Heart left ventricle (tissue), 16 donors: ENCODE results near the gene CRYGB. TPM values are rescaled to one million over a fixed set of nuclear protein-coding genes. Genes with fewer than 3 reads are reported as not detected.

Experiments used
- ATAC-seq, 4 donors: fragments of 200-7000 bp; cut with Tn5 transposase; one replicate each; pipeline ENCODE4 v1.9.1; 2020 to 2022; ENCODE audit warnings: moderate library complexity in 4 of 4, mild to moderate bottlenecking in 3 of 4, moderate number of reproducible peaks in 1 of 4
- DNase-seq, 5 donors: peaks; one replicate each; pipeline ENCODE4 v3.0.0-alpha.2; 2020
- H3K27ac ChIP-seq, 12 donors: fragments of 200-600 bp; sonication (generic) in 4 of 12; one replicate each; pipeline versions ENCODE4 v1.5.0 to v1.8.0; 2016 to 2022; ENCODE audit warnings: mild to moderate bottlenecking in 2 of 12
- H3K27me3 ChIP-seq, 9 donors: fragments of 200-600 bp; sonication (generic) in 2 of 9; one replicate each; pipeline versions ENCODE4 v1.5.1 to v1.8.0; 2016 to 2022; ENCODE audit warnings: mild to moderate bottlenecking in 3 of 9
- H3K36me3 ChIP-seq, 9 donors: fragments of 200-600 bp; sonication (generic) in 2 of 9; one replicate each; pipeline versions ENCODE4 v1.5.0 to v1.8.0; 2018 to 2022; ENCODE audit warnings: mild to moderate bottlenecking in 2 of 9
- H3K4me1 ChIP-seq, 12 donors: fragments of 200-600 bp; sonication (generic) in 4 of 12; one replicate each; pipeline versions ENCODE4 v1.5.0 to v1.8.0; 2016 to 2022; ENCODE audit warnings: mild to moderate bottlenecking in 3 of 12
- H3K4me3 ChIP-seq, 12 donors: fragments of 200-600 bp; sonication (generic) in 4 of 12; one replicate each; pipeline versions ENCODE4 v1.5.0 to v1.8.0; 2017 to 2022; ENCODE audit warnings: mild to moderate bottlenecking in 9 of 12, moderate library complexity in 4 of 12
- H3K9me3 ChIP-seq, 12 donors: fragments of 200-600 bp; sonication (generic) in 4 of 12; one replicate each; pipeline versions ENCODE4 v1.5.0 to v1.8.0; 2016 to 2022; ENCODE audit warnings: mild to moderate bottlenecking in 1 of 12
- POLR2A ChIP-seq, 2 donors: fragments of 450-650 bp; IDR thresholded peaks; one replicate each; pipeline ENCODE4 v1.6.1; 2017; ENCODE audit warnings: antibody characterized with exemption in 2 of 2, mild to moderate bottlenecking in 2 of 2, moderate library complexity in 2 of 2
- WGBS, 4 donors: extraction: QIAGEN DNeasy Blood & Tissue Kit in 2 of 4; methylation state at CpG; one replicate each; pipeline versions ENCODE4 v1.1.5 to v1.1.7; 2013 to 2018; 5-methylcytosine and 5-hydroxymethylcytosine counted together
- intact Hi-C, 10 donors: fragments of 100-400 bp; cut with DNase I; formaldehyde crosslinking; loops; one replicate each; pipeline versions ENCODE4 v1.11.1 to v1.14.2; 2022
- polyA plus RNA-seq, 2 donors: library from polyadenylated mRNA; stranded (reverse); fragments of 200-250 nt; gene quantifications; one replicate each; pipeline ENCODE4 v1.2.3, GENCODE V29; 2013
- total RNA-seq, 9 donors: library from RNA; depleted of rRNA in 2 of 9; stranded (reverse); fragments of >200 nt in 2 of 9; fragmentation: NEBNext Ultra II Directional in 3 of 9; extraction: Animal tissue kit (Norgen Biotek cat#: 25700) in 3 of 9; gene quantifications; one replicate each; pipeline versions ENCODE4 v1.1.0 to v1.2.4, GENCODE V29; 2016 to 2023
- TF ChIP-seq, protein P1 (sequence below), 12 donors: fragments of 200-600 bp; sonication (generic) in 4 of 12; IDR thresholded peaks; one replicate each; pipeline versions ENCODE4 v1.5.0 to v1.8.0; 2018 to 2022; ENCODE audit warnings: antibody characterized with exemption in 12 of 12, mild to moderate bottlenecking in 5 of 12
- donor health status: ischemic (EF 13 %, LVEDD 7.1; RV severe dilation, severe dysfunction).
- donor health status: healthy with polysubstance abuse.
- donor health status: DM: no; HTN: yes; CAD: no.
- donor health status: DM: no; HTN: no; CAD: no.
- donor health status: ischemic (EF 25% LVEDD 6.9; RV normal size, moderate dysfunction).
- donor health status: ischemic (EF 25% LVEDD 5.7; RV mildly dilated, moderate dysfunction).
- donor health status: healthy.
- donor health status: DM: yes; HTN: yes; CAD: no.
- donor health status: ischemic (EF 35%, LVEDD 5.7; RV mildly dilated, moderate dysfunction).
- donor health status: nonischemic (EF 11% LVEDD 7.7; RV severe dilation, severe dysfunction).
- donor health status: DM: yes; HTN: yes; CAD: no.
- donor health status: PGD.
- donor health status: ischemic (EF 29% LVEDD 5.4; RV normal size, mild dysfunction).
- donor health status: nonischemic (EF 23%, LVEDD 6.1; RV moderate dilation, normal function).

The CRYGB gene
- total and polyA plus RNA-seq, 11 donors = not detected

DNA sequence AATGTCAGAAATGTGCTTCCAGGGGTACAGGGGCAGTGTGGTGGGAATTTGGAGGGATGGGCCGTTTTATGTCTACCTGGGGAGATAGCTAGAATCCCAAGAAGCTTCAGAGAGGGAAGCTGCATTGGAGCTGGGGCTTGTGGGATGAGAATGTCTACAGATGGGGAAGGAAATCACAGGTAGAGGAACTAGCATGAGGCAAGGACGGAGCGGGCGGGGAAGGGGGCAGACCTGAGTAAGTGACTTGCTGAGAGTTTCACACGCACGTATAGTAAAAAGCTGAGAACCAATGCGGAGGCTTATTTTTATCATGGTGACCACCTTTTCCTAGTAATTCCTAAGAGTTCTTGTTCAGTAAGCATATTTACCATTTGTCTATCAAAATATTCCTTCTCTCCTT lies 37.6 kb upstream of the CRYGB start:
- intact Hi-C loops = no loop called here
- H3K27ac ChIP-seq = no peak overlapping the region
- WGBS, 4 donors = 46 to 56% (median 46%) methylated on average over 7 of the region's 7 CpGs
- no peaks in the 10 kb centered on the region for H3K9me3 ChIP-seq
- H3K4me3 ChIP-seq = no peak overlapping the region
- H3K27me3 ChIP-seq = peaks cover 0 to 27% (median 7%) of the 10 kb centered on the region in 9 donors
- no peaks in the 10 kb centered on the region for H3K36me3 ChIP-seq
- ATAC-seq (no peak), DNase-seq (peak in 1 of 5 donors; percentile 23)
- peaks cover 0 to 9% (median 0%) of the 10 kb centered on the region in 12 donors for H3K4me1 ChIP-seq
- TF ChIP-seq POLR2A (IDR thresholded peaks at IDR 0.05) = no peak
- TF ChIP-seq, protein P1, sequence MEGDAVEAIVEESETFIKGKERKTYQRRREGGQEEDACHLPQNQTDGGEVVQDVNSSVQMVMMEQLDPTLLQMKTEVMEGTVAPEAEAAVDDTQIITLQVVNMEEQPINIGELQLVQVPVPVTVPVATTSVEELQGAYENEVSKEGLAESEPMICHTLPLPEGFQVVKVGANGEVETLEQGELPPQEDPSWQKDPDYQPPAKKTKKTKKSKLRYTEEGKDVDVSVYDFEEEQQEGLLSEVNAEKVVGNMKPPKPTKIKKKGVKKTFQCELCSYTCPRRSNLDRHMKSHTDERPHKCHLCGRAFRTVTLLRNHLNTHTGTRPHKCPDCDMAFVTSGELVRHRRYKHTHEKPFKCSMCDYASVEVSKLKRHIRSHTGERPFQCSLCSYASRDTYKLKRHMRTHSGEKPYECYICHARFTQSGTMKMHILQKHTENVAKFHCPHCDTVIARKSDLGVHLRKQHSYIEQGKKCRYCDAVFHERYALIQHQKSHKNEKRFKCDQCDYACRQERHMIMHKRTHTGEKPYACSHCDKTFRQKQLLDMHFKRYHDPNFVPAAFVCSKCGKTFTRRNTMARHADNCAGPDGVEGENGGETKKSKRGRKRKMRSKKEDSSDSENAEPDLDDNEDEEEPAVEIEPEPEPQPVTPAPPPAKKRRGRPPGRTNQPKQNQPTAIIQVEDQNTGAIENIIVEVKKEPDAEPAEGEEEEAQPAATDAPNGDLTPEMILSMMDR (IDR thresholded peaks at IDR 0.05) = no peak

DNA sequence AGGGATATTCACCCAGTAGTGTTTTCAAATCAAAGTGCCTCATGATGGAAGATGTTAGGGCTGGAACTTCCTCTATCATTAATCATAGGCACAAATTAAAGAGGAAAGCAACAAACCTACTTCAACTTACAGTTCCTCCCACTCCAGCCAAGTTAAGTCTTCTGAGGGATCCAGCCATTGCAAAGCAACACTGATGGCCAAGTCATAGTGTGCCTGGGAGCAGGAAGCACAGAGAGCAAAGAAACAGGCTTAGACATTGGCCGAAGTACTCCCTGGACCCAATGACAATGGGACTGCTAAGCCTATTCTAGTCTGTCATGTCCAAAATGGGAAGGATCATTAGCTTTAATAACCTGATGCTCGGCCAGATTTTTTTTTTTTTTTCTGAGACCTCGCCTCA lies 36.9 kb upstream of the CRYGB start:
- WGBS, 4 donors = 78 to 85% (median 80%) methylated on average over 3 of the region's 3 CpGs
- no peaks in the 10 kb centered on the region for H3K36me3 ChIP-seq
- H3K27ac ChIP-seq = no peak overlapping the region
- H3K9me3 ChIP-seq = no peaks in the 10 kb centered on the region
- no peak overlapping the region for H3K4me3 ChIP-seq
- TF ChIP-seq, protein P1 (IDR thresholded peaks at IDR 0.05) = no peak
- TF ChIP-seq POLR2A (IDR thresholded peaks at IDR 0.05) = no peak
- intact Hi-C loops = no loop called here
- no peak for ATAC-seq
- no peak for DNase-seq
- peaks cover 0 to 27% (median 7%) of the 10 kb centered on the region in 9 donors for H3K27me3 ChIP-seq
- H3K4me1 ChIP-seq = peaks cover 0 to 9% (median 0%) of the 10 kb centered on the region in 12 donors

DNA sequence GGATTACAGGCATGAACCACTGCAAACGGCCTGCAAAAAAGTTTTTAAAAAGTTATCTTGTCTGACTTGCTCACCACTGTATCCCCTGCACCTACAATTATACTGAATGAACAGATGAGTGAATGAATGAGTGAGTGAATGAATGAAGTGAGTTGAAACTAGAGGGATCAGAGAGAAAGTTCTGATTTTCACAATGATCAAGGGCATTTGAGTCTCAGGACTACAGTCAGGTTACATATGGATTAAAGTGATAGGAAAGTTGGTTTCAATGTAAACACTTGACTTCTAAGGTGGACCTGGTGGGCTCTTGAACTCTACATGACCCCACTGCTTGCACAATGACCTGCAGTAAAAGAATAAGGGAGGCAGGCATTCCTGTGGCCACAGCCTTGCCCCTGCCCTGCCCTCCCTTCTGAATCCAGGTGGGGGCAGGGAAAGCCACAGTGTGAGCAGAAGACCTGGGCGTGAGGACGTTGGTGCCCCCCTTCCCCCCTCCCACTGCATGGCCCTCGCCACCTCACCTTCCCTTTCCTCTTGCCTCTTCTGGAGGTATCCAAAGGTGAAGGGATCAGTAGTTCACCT lies 33.2 kb upstream of the CRYGB start:
- no peaks in the 10 kb centered on the region for H3K36me3 ChIP-seq
- 65 to 77% (median 72%) methylated on average over 4 of the region's 4 CpGs for WGBS, 4 donors

DNA sequence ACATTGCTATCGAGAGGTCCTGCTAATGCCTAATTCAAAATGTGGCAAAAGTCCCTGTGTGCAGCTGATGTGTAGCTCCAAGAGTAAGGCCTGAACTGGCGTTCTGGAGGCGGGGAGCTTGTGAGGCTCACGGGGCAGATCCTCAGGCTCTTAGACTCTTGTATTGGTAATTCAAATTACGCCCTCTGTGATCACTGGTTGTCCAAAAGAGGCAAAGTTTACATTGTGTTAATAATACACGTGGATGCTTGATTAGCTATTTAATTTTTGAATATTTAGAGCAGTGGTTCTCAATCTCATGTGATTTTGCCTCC lies 29.8 kb upstream of the CRYGB start:
- Histone ChIP-seq H3K27ac (no peak overlapping the region), H3K27me3 (no peaks in the 10 kb centered on the region), H3K36me3 (no peaks in the 10 kb centered on the region), H3K4me1 (peaks cover 0 to 34% (median 0%) of the 10 kb centered on the region in 12 donors), H3K9me3 (no peaks in the 10 kb centered on the region), H3K4me3 (no peak overlapping the region)
- TF ChIP-seq POLR2A (IDR thresholded peaks at IDR 0.05) = no peak
- TF ChIP-seq, protein P1 (IDR thresholded peaks at IDR 0.05) = no peak
- 69 to 77% (median 73%) methylated on average over 6 of the region's 6 CpGs for WGBS, 4 donors
- intact Hi-C loops = loop anchor here in 7 of 10 donors (1.0 to 10.0 kb wide), 4 partner anchors 69 to 79 kb away; no protein-coding TSS in a partner anchor
- ATAC-seq = no peak
- no peak for DNase-seq

More for the DNA sequence above, 33.2 kb upstream of the CRYGB start:
- intact Hi-C loops = loop anchor here in 5 of 10 donors (5.0 to 10.0 kb wide), 3 partner anchors 66 to 73 kb away; no protein-coding TSS in a partner anchor
- DNase-seq (no peak), ATAC-seq (no peak)
- TF ChIP-seq, protein P1 (IDR thresholded peaks at IDR 0.05) = no peak
- no peak for TF ChIP-seq POLR2A (IDR thresholded peaks at IDR 0.05)
- Histone ChIP-seq H3K9me3 (no peaks in the 10 kb centered on the region), H3K27me3 (peaks cover 0 to 8% (median 0%) of the 10 kb centered on the region in 9 donors), H3K27ac (no peak overlapping the region), H3K4me1 (peaks cover 0 to 24% (median 0%) of the 10 kb centered on the region in 12 donors), H3K4me3 (no peak overlapping the region)
